HCT116 (cell line): ENCODE measurements around the gene BBS2.

ENCODE experiments used
- CBX3 ChIP-seq: IDR thresholded peaks from 2 replicates; pipeline ENCODE4 v1.6.1; 2012; ENCODE audit warnings: low read depth
- CEBPB ChIP-seq: IDR thresholded peaks from 2 replicates; pipeline ENCODE4 v1.6.1; 2012; ENCODE audit warnings: low read depth
- EZH2phosphoT487 ChIP-seq: fragments of 200-600 bp; IDR thresholded peaks from 2 replicates; pipeline ENCODE4 v1.6.1; 2018; ENCODE audit warnings: antibody characterized with exemption, borderline replicate concordance
- JUND ChIP-seq: IDR thresholded peaks from 2 replicates; pipeline ENCODE4 v1.6.1; 2012
- POLR2A ChIP-seq: IDR thresholded peaks from 2 replicates; pipeline ENCODE4 v1.7.0; 2011; ENCODE audit warnings: borderline replicate concordance; ENCODE audit not compliant: insufficient read depth, insufficient read length; ENCODE audit errors: extremely low read depth
- RAD21 ChIP-seq: IDR thresholded peaks from 2 replicates; pipeline ENCODE4 v1.6.1; 2012; ENCODE audit warnings: low read depth, mild to moderate bottlenecking
- SIN3A ChIP-seq: IDR thresholded peaks from 2 replicates; pipeline ENCODE4 v1.6.1; 2012; ENCODE audit warnings: low read depth
- SP1 ChIP-seq: IDR thresholded peaks from 2 replicates; pipeline ENCODE4 v1.6.1; 2012; ENCODE audit warnings: low read depth
- ZFX ChIP-seq: fragments of 450-650 bp; IDR thresholded peaks from 2 replicates; pipeline ENCODE4 v1.6.1; 2017
- TF ChIP-seq, protein P1 (sequence below), 3 experiments: fragments of 200-600 bp in 1 of 3; sonication (generic) in 1 of 3; IDR thresholded peaks in 2 of 3; conservative IDR thresholded peaks in 1 of 3; 2 replicates each; pipeline ENCODE4 v1.5.1; 2012 to 2017; ENCODE audit warnings: low read depth in 2 of 3, low read length in 2 of 3, antibody characterized with exemption in 1 of 3, borderline replicate concordance in 1 of 3, control low read depth in 1 of 3, mild to moderate bottlenecking in 1 of 3, mixed read lengths in 1 of 3, mixed run types in 1 of 3, moderate library complexity in 1 of 3; ENCODE audit not compliant: insufficient read depth in 1 of 3
- TF ChIP-seq, protein P2 (sequence below): IDR thresholded peaks from 2 replicates; pipeline ENCODE4 v1.6.1; 2012

DNA sequence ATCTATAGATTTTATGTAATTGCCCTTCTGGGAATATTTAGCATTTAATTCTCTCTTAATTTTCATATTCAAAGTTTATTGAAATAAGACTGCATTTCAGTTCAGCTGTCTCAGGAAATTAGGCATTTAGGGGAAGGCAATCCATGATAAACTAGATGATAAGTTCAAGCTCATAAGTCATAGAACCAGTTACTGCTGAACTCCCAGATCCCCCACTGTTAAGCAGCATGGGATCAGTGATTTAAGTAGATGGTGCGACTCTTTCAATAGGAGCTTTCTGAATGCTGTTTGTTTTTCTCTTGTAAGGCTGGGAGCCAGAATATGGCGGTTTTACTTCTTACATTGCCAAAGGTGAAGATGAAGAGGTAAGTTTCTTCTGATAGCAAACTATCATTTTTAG lies 44.6 kb downstream of the BBS2 start:
- TF ChIP-seq, protein P1, sequence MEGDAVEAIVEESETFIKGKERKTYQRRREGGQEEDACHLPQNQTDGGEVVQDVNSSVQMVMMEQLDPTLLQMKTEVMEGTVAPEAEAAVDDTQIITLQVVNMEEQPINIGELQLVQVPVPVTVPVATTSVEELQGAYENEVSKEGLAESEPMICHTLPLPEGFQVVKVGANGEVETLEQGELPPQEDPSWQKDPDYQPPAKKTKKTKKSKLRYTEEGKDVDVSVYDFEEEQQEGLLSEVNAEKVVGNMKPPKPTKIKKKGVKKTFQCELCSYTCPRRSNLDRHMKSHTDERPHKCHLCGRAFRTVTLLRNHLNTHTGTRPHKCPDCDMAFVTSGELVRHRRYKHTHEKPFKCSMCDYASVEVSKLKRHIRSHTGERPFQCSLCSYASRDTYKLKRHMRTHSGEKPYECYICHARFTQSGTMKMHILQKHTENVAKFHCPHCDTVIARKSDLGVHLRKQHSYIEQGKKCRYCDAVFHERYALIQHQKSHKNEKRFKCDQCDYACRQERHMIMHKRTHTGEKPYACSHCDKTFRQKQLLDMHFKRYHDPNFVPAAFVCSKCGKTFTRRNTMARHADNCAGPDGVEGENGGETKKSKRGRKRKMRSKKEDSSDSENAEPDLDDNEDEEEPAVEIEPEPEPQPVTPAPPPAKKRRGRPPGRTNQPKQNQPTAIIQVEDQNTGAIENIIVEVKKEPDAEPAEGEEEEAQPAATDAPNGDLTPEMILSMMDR (IDR thresholded peaks at IDR 0.05 in 2 of 3, conservative IDR thresholded peaks at IDR 0.05 in 1 of 3; ENCODE audit: borderline replicate concordance in 1 of 3, insufficient read depth in 1 of 3, low read depth in 2 of 3, low read length in 2 of 3) = no peak
- no peak for TF ChIP-seq SIN3A
- TF ChIP-seq, protein P2, sequence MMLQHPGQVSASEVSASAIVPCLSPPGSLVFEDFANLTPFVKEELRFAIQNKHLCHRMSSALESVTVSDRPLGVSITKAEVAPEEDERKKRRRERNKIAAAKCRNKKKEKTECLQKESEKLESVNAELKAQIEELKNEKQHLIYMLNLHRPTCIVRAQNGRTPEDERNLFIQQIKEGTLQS = no peak
- TF ChIP-seq POLR2A = no peak
- no peak for TF ChIP-seq EZH2phosphoT487
- TF ChIP-seq CBX3 = no peak
- TF ChIP-seq RAD21 = no peak
- TF ChIP-seq ZFX = no peak
- no peak for TF ChIP-seq SP1
- no peak for TF ChIP-seq JUND
- TF ChIP-seq CEBPB = no peak
